ENCODE measurements around the gene FAM149B1. TPM values are rescaled to one million over a fixed set of nuclear protein-coding genes. Genes with fewer than 3 reads are reported as not detected.

FAM149B1 gene
- total RNA-seq, 2 experiments from 2014 or later = 13.3 to 13.7 TPM

DNA sequence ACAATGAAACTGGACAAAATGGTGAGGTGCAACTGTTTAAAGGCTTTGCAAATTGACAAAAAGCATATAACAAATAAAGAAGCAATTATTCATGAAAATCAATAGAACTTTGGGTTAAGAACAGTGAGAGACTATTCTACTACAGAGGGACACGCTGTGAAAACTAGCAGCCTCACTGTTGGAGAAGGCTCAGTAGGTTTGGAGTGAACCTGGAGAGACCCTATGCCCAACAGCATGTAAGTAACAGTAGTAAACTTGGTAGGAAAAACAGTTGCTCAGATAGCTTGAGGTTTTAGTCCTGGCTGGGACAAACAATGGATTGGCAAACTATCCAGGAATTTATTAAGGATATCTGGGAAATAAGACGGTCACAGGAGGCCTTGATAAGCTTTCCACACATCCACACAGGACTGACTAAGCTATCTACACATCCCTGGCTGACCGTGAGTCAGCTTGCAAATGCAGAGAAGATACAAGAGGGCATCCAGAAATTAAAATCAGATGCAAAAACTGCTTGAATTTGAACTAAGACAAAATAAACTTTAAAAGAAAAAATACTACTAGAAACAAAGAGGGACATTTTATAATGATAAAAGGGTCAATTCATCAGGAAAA, 15.9 kb downstream of the FAM149B1 start:
- CTCF ChIA-PET = no interaction called here
- intact Hi-C loops (cut with micrococcal nuclease) = no loop called here

DNA sequence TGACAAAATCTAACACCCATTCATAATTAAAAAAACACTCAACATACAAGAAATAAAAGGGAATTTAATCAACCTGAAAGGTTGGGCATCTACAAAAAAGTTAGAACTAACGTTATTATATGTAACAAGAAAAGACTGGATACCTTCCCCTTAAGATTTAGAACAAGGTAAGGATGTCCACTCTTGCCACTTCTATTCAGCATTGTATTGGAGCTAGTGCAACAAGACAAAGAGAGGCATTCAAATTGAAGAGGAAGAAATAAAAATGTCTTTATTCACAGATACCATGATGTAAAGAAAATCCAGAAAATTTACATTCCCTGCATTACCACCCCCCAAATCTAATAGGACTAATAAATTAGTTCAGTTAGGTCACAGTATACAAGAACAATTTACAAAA, 18.3 kb downstream of the FAM149B1 start:
- Mint-ChIP-seq H3K9me3 (no peaks in the 10 kb centered on the region), H3K4me1 (ENCODE audit: low read depth) (no peaks in the 10 kb centered on the region), H3K36me3 (ENCODE audit: low read depth) (peaks cover 16% of the 10 kb centered on the region), H3K27me3 (ENCODE audit: low read depth) (no peaks in the 10 kb centered on the region), H3K27ac (no peak overlapping the region), H3K4me3 (no peak overlapping the region)
- CTCF ChIA-PET = no interaction called here
- intact Hi-C loops (cut with micrococcal nuclease) = no loop called here
- no peak for DNase-seq

More for the DNA sequence above, 15.9 kb downstream of the FAM149B1 start:
- DNase-seq = no peak
- H3K4me1 Mint-ChIP-seq (ENCODE audit: low read depth) = no peaks in the 10 kb centered on the region
- no peaks in the 10 kb centered on the region for H3K9me3 Mint-ChIP-seq
- peaks cover 23% of the 10 kb centered on the region for H3K36me3 Mint-ChIP-seq (ENCODE audit: low read depth)
- no peak overlapping the region for H3K4me3 Mint-ChIP-seq
- no peak overlapping the region for H3K27ac Mint-ChIP-seq
- no peaks in the 10 kb centered on the region for H3K27me3 Mint-ChIP-seq (ENCODE audit: low read depth)

DNA sequence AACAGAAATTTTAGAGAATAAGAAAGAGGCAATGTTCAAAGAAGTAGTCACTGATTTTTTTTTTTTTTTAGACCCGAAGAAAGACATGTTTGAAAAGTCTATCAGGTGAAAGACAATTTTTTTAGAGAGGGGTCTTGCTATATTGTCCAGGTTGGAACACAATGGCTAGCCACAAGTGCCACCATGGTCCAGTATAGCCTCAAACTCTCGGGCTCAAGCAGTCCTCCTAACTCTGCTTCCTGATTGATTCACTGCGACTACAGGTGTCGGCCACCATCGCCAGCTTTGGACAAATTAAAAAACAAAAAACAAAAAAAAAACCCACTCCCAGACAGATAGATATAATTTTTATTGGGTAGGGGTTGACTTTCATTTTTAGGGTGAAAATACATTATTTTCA, 22.3 kb downstream of the FAM149B1 start:
- H3K36me3 Mint-ChIP-seq (ENCODE audit: low read depth) = no peaks in the 10 kb centered on the region
- H3K4me1 Mint-ChIP-seq (ENCODE audit: low read depth) = no peaks in the 10 kb centered on the region
- no peak for DNase-seq
- no peaks in the 10 kb centered on the region for H3K27me3 Mint-ChIP-seq (ENCODE audit: low read depth)
- H3K4me3 Mint-ChIP-seq = no peak overlapping the region
- CTCF ChIA-PET = no interaction called here
- H3K27ac Mint-ChIP-seq = no peak overlapping the region
- H3K9me3 Mint-ChIP-seq = no peaks in the 10 kb centered on the region
- intact Hi-C loops (cut with micrococcal nuclease) = no loop called here

DNA sequence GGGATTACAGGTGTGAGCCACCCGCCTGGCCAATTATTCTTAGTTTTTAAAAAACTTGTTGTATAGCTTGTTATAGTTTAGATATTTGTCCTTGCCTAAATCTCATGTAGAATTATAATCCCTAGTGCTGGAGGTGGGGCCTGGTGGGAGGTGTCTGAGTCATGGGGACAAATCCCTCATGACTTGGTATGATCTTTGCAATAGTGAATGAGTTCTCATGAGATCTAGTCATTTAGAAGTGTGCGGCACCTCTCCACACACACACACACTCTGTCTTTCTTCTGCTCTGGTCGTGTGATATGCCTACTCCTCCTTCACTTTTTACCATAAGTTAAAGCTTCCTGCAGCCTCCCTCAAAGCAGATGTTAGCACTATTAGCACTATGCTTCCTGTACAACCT, 37.2 kb downstream of the FAM149B1 start:
- no peak overlapping the region for H3K4me3 Mint-ChIP-seq
- intact Hi-C loops (cut with micrococcal nuclease) = no loop called here
- H3K4me1 Mint-ChIP-seq (ENCODE audit: low read depth) = no peaks in the 10 kb centered on the region
- DNase-seq = no peak
- no peaks in the 10 kb centered on the region for H3K9me3 Mint-ChIP-seq
- H3K27ac Mint-ChIP-seq = no peak overlapping the region
- CTCF ChIA-PET = no interaction called here
- H3K36me3 Mint-ChIP-seq (ENCODE audit: low read depth) = peaks cover 6% of the 10 kb centered on the region
- H3K27me3 Mint-ChIP-seq (ENCODE audit: low read depth) = no peaks in the 10 kb centered on the region

DNA sequence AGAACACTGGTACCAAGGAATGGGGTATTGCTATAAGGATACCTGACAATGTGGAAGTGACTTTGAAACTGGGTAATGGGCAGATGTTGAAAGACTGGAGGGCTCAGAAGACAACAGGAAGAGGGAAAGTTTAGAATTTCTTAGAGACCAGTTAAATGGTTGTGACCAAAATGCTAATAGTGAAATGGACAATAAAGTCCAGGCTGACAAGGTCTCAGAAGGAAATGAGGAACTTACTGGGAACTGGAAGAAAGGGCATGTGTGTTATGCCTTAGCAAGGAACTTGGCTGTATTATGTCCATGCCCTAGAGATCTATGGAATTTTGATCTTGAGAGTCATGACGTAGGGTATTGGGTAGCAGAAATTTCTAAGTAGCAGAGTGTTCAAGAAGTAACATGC, 38.0 kb downstream of the FAM149B1 start:
- CTCF ChIA-PET = no interaction called here
- no peak for DNase-seq

DNA sequence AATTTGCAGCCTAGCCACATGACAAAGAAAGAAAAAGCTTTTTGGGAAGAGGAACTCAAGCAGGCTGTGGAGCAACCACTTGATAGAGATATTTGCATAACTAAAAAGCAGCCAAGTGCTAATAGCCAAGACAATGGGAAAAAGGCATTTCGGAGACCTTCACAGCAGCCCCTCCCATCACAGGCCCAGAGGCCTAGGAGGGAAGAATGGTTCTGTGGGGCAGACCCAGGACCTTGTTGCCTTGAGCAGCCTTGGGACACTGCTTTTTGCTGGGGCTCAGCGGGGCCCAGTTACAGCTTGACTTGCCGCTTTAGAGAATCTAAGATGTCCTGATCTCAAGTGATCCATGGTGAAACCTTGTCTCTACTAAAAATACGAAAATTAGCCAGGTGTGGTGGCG, 38.5 kb downstream of the FAM149B1 start:
- Mint-ChIP-seq H3K27ac (no peak overlapping the region), H3K9me3 (no peaks in the 10 kb centered on the region), H3K27me3 (ENCODE audit: low read depth) (no peaks in the 10 kb centered on the region), H3K4me1 (ENCODE audit: low read depth) (no peaks in the 10 kb centered on the region), H3K4me3 (no peak overlapping the region), H3K36me3 (ENCODE audit: low read depth) (peaks cover 9% of the 10 kb centered on the region)
- DNase-seq = no peak
- intact Hi-C loops (cut with micrococcal nuclease) = no loop called here
- CTCF ChIA-PET = no interaction called here

More for the DNA sequence above, 38.0 kb downstream of the FAM149B1 start:
- H3K27ac Mint-ChIP-seq = no peak overlapping the region
- H3K9me3 Mint-ChIP-seq = no peaks in the 10 kb centered on the region
- no peaks in the 10 kb centered on the region for H3K27me3 Mint-ChIP-seq (ENCODE audit: low read depth)
- H3K4me3 Mint-ChIP-seq = no peak overlapping the region
- no peaks in the 10 kb centered on the region for H3K4me1 Mint-ChIP-seq (ENCODE audit: low read depth)
- H3K36me3 Mint-ChIP-seq (ENCODE audit: low read depth) = peaks cover 9% of the 10 kb centered on the region
- intact Hi-C loops (cut with micrococcal nuclease) = no loop called here

DNA sequence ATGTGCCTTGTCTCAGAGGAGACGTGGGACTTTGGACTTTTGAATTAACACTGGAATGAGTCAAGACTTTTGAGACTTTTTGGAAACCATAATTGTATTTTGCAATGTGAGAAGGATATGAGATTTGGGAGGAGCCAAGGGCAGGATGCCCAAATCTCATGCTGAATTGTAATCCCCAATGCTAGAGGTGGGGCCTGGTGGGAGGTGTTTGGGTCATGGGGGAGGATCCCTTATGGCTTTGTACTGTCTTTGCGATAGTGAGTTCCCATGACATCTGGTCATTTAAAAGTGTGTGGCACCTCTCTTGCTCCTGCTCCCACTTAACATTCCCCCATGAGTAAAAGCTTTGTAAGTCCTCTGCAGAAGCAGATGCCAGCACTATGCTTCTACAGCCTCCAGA, 40.0 kb downstream of the FAM149B1 start:
- no peak for DNase-seq
- H3K36me3 Mint-ChIP-seq (ENCODE audit: low read depth) = peaks cover 13% of the 10 kb centered on the region
- no peaks in the 10 kb centered on the region for H3K27me3 Mint-ChIP-seq (ENCODE audit: low read depth)
- CTCF ChIA-PET = no interaction called here
- H3K9me3 Mint-ChIP-seq = no peaks in the 10 kb centered on the region
- intact Hi-C loops (cut with micrococcal nuclease) = no loop called here
- H3K27ac Mint-ChIP-seq = no peak overlapping the region
- no peak overlapping the region for H3K4me3 Mint-ChIP-seq
- no peaks in the 10 kb centered on the region for H3K4me1 Mint-ChIP-seq (ENCODE audit: low read depth)

DNA sequence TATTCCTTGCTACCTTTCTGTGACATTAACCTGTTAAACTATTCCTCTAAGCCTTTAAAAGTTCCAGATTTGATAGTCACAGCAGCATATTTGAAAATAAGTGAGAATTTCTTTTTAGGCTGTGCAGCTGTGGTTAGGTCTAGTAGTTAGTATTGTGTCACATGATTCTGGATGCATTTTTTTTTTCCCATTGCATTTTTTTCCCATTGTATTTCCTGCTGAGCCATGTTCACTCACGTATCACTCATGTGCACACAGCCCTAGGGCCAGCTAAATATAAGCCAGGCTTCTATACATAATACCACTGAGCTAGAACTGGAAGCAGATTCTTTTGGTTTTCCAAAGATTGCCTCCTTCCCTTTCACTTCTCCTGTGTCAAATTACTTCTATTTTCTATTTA, 41.8 kb downstream of the FAM149B1 start:
- H3K4me3 Mint-ChIP-seq = no peak overlapping the region
- DNase-seq = no peak
- H3K9me3 Mint-ChIP-seq = no peaks in the 10 kb centered on the region
- H3K4me1 Mint-ChIP-seq (ENCODE audit: low read depth) = no peaks in the 10 kb centered on the region
- H3K36me3 Mint-ChIP-seq (ENCODE audit: low read depth) = peaks cover 27% of the 10 kb centered on the region
- CTCF ChIA-PET = no interaction called here
- intact Hi-C loops (cut with micrococcal nuclease) = no loop called here
- H3K27ac Mint-ChIP-seq = no peak overlapping the region
- no peaks in the 10 kb centered on the region for H3K27me3 Mint-ChIP-seq (ENCODE audit: low read depth)

DNA sequence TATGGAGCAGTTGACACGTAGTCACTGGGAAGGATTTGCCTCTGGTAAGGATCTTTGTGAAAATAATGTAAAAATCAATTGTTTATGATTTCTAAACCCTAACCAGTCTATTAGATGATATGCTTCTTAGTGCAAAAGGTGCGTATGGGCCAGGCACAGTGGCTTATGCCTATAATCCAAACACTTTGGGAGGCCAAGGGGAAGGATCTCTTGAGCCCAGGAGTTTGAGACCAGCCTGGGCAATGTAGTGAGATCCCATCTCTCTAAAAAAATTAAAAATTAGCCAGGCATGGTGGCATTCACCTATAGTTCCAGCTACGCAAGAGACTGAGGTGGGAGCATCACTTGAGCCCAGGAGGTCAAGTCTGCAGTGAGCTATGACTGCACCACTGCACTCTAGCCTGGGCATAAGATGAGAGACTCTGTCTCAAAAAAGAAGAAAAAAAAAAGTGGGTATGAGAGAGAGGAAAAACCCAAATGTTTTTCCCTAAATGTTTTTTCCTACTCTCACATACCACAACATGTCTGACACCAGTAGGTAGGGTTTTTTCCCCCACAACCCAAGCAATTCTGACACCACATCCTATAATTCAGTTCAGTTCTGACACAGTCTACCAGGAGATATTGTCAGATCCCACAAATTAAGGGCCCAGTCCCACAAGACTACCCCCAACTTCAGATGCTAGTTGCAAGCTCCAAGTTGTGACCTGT, 42.6 kb downstream of the FAM149B1 start:
- Mint-ChIP-seq H3K27me3 (ENCODE audit: low read depth) (no peaks in the 10 kb centered on the region), H3K4me1 (ENCODE audit: low read depth) (no peaks in the 10 kb centered on the region), H3K9me3 (no peaks in the 10 kb centered on the region), H3K4me3 (no peak overlapping the region), H3K27ac (no peak overlapping the region), H3K36me3 (ENCODE audit: low read depth) (peaks cover 28% of the 10 kb centered on the region)
- intact Hi-C loops (cut with micrococcal nuclease) = no loop called here
- CTCF ChIA-PET = interaction anchor here (1.2 kb wide), 1 partner anchor 39 kb away, joined by 5 read pairs; no protein-coding TSS in a partner anchor
- no peak for DNase-seq

DNA sequence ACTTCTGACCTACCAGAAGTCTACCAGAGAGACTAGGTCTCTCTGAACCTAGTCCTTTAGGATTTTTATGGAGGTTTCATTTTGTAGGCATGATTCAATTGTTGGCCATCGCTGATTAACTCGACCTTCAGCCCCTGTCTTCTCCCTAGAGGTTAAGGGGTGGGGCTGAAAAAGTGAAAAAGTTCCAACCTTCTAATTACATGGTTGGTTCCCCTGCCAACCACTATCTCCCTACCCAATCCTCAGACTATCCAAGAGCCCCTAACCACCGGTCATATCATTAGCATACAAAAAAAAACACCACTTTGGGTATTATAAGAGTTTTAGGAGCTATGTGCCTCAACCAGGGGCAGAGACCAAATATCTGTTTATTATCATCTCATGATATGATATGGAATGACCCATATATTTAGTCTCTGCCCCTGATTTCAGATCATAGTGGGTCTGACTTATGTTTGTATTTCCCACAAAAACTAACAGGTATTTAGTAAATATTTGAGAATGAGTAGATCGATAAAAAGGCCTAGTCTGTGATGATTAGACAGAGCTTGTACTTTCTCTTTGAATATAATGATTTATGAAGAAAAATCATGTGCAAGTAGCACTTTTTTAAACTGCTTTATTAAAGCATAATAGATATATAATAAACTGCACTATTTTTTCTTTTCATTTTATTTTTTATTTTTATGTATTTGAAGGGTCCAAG, 43.3 kb downstream of the FAM149B1 start:
- CTCF ChIA-PET = interaction anchor here (0.6 to 1.2 kb wide), 3 partner anchors 39 to 1698 kb away, joined by 3 to 5 read pairs (median 3); no protein-coding TSS in a partner anchor
- H3K9me3 Mint-ChIP-seq = no peaks in the 10 kb centered on the region
- H3K27ac Mint-ChIP-seq = no peak overlapping the region
- peaks cover 28% of the 10 kb centered on the region for H3K36me3 Mint-ChIP-seq (ENCODE audit: low read depth)
- intact Hi-C loops (cut with micrococcal nuclease) = no loop called here
- DNase-seq = no peak
- no peaks in the 10 kb centered on the region for H3K27me3 Mint-ChIP-seq (ENCODE audit: low read depth)
- H3K4me1 Mint-ChIP-seq (ENCODE audit: low read depth) = no peaks in the 10 kb centered on the region
- H3K4me3 Mint-ChIP-seq = no peak overlapping the region

DNA sequence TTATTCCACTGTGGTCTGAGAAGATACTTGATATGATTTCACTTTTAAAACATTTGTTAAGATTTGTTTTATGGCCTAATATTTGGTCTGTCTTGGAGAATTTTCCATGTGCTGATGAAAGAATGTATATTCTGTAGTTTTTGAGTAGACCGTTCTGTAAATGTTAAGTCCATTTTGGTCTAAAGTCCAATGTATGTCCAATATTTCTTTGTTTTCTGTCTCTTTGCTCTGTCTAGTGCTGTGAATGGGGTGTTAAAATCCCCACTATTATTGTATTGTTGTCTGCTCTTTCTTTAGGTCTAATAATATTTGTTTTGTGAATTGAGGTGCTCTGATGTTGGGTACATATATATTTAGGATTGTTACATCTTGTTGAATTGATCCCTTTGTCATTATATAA, 47.8 kb downstream of the FAM149B1 start:
- H3K27me3 Mint-ChIP-seq (ENCODE audit: low read depth) = no peaks in the 10 kb centered on the region
- no peaks in the 10 kb centered on the region for H3K4me1 Mint-ChIP-seq (ENCODE audit: low read depth)
- H3K36me3 Mint-ChIP-seq (ENCODE audit: low read depth) = peaks cover 34% of the 10 kb centered on the region
- no peak for DNase-seq
- intact Hi-C loops (cut with micrococcal nuclease) = no loop called here
- CTCF ChIA-PET = no interaction called here
- H3K27ac Mint-ChIP-seq = no peak overlapping the region
- no peaks in the 10 kb centered on the region for H3K9me3 Mint-ChIP-seq
- no peak overlapping the region for H3K4me3 Mint-ChIP-seq

DNA sequence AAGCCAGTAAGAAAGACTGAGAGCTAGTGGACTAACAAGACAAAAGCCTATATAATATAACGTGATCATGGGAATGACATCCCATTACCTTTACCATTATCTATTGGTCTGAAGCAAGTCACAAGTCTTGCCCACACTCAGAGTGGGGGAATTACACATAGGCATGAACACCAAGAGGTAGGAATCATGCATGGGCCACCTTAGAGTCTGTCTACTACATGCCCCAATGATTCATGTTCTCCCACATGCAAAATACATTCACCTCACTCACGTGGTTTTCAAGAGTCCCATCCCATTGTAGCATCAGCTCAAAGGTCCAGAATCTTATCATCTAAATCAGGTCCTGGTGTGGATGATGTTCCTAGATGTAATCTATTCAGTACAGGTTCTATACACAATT, 49.7 kb downstream of the FAM149B1 start:
- H3K9me3 Mint-ChIP-seq = no peaks in the 10 kb centered on the region
- no peaks in the 10 kb centered on the region for H3K27me3 Mint-ChIP-seq (ENCODE audit: low read depth)
- H3K36me3 Mint-ChIP-seq (ENCODE audit: low read depth) = peaks cover 32% of the 10 kb centered on the region
- DNase-seq = no peak
- no peaks in the 10 kb centered on the region for H3K4me1 Mint-ChIP-seq (ENCODE audit: low read depth)
- H3K27ac Mint-ChIP-seq = no peak overlapping the region
- CTCF ChIA-PET = interaction anchor here (0.6 kb wide), 1 partner anchor 692 kb away, joined by 3 read pairs; no protein-coding TSS in a partner anchor
- H3K4me3 Mint-ChIP-seq = no peak overlapping the region
- intact Hi-C loops (cut with micrococcal nuclease) = no loop called here
